Fibroblast of the aortic adventitia (primary cell): ENCODE measurements around the gene GPR155. TPM values are rescaled to one million over a fixed set of nuclear protein-coding genes. Genes with fewer than 3 reads are reported as not detected.

Experiments used
- DNase-seq: peaks from one replicate; pipeline ENCODE4 v3.0.0-alpha.2; 2010; ENCODE audit warnings: low read depth
- H3K4me3 ChIP-seq: 2 replicates; pipeline ENCODE4 v1.5.1; 2011; ENCODE audit warnings: low read depth, mild to moderate bottlenecking, control low read depth, low read length, moderate library complexity
- total RNA-seq: library from RNA; depleted of rRNA; stranded (reverse); fragments of >200 nt; gene quantifications from 2 replicates; pipeline ENCODE4 v1.2.3, GENCODE V29; 2012; ENCODE audit warnings: low replicate concordance
- TF ChIP-seq, protein P1 (sequence below): IDR thresholded peaks from 2 replicates; pipeline ENCODE4 v1.5.1; 2011; ENCODE audit warnings: mild to moderate bottlenecking, low read length, control low read depth, inconsistent platforms; ENCODE audit not compliant: insufficient read depth

The GPR155 gene
- total RNA-seq, 1 donor: 2.2 TPM

DNA sequence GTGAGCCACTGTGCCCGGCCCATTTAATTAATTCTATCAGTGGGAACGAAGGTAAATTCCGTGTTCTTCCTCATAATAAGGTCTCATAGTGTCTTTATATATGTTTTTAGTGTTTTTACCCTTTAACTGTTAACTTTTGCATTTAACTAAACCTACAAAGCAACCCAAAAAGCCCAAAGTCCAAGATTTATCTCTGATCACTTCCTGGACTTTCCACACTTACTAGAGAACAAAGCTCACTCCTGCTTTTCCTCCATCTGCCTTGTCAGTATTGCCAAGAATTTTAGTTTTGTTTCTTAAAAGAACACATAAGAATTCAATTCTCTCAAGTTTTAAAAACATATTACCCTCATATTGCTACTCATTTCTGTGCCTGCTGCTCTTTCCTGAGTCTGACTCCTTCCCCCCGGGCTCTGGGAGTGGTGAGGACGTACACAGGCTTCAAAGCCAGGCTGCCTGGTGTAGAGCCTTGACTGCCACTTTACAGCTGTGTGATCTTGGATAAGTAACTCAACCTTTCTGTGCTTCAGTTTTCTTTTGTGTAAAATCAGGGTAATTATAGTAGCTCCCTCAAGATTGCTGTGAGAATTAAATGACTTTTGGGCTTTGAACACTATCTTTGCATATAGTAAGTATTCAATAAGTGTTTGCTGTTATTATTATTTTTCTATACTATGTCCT is 24.9 kb upstream of the GPR155 start:
- no peak overlapping the region for H3K4me3 ChIP-seq
- DNase-seq: no peak
- TF ChIP-seq, protein P1, sequence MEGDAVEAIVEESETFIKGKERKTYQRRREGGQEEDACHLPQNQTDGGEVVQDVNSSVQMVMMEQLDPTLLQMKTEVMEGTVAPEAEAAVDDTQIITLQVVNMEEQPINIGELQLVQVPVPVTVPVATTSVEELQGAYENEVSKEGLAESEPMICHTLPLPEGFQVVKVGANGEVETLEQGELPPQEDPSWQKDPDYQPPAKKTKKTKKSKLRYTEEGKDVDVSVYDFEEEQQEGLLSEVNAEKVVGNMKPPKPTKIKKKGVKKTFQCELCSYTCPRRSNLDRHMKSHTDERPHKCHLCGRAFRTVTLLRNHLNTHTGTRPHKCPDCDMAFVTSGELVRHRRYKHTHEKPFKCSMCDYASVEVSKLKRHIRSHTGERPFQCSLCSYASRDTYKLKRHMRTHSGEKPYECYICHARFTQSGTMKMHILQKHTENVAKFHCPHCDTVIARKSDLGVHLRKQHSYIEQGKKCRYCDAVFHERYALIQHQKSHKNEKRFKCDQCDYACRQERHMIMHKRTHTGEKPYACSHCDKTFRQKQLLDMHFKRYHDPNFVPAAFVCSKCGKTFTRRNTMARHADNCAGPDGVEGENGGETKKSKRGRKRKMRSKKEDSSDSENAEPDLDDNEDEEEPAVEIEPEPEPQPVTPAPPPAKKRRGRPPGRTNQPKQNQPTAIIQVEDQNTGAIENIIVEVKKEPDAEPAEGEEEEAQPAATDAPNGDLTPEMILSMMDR: no peak

DNA sequence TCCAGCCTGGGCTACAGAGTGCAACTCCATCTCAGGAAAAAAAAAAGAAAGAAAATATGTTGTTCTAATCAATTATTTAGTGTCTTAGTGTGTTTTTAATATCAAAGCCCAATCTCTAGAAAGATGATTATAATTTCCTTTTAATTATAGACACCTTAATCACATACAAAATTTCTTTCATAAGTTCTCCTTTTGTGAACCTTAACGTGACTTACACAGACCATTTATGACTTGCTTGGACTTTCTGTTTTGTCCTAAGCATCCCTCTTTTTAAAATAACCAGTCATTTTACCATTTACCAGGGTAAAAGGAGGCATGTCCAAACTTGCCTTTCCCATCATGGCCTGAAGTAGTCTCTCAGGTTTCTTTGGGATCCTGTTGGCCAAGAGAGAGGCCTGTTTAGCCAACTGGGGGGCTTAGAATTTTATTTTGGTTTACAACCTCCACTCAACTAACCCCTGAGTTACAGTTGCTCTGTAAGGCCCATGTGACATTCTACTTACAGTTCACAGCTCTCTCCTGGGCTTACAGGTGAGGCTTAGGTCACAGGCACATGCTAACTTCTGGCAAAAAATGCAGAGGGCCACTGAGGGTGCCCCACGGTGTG is 23.9 kb upstream of the GPR155 start:
- H3K4me3 ChIP-seq: no peak overlapping the region
- TF ChIP-seq, protein P1: no peak
- no peak for DNase-seq

DNA sequence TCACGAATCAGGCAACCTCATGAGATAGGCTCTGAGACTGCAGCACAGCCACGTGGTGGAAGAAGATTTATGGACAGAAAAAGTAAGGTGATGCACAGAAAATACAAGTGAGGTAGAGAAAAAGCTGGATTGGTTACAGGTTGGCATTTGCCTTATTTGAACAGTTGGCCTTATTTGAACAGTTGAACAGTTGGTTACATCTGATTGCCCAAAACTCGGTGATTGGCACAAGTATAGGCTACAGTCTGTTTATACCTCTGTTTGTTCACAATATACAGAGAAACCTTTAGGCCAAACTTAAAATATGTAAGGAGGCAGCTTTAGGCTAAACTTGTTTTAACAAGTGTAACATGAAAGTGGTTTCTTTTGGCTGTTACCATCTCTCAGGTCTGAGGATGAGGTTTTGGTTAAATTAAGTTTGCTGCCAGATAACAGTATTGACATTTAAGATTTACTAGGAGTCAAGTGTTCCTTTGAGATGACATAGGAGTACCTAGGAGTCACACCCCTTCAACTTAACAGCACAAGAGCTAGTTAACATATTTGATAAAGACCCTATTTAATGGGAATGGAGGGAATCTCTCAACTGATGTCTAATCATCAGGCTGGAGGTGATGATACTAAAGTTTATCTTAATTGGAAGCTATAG is 16.5 kb upstream of the GPR155 start:
- TF ChIP-seq, protein P1: no peak
- no peak for DNase-seq
- no peak overlapping the region for H3K4me3 ChIP-seq

DNA sequence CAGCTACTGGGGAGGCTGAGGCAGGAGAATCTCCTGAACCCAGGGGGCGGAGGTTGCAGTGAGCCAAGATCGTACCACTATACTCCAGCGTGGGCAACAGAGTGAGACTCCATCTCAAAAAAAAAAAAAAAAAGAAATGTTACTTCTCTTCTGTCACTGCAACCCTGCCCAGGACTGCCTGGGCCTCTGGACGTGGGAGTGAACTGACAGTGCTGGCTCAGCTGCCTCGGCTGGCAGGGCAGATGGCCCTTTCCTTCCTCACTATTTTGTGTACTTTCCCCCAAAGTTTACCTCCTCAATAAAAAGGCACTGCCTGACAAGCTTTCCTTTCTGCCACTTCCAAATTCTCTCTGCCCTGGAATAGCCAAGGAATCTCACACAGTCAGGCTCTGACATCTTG is 12.5 kb upstream of the GPR155 start:
- DNase-seq: no peak
- no peak overlapping the region for H3K4me3 ChIP-seq
- TF ChIP-seq, protein P1: no peak

DNA sequence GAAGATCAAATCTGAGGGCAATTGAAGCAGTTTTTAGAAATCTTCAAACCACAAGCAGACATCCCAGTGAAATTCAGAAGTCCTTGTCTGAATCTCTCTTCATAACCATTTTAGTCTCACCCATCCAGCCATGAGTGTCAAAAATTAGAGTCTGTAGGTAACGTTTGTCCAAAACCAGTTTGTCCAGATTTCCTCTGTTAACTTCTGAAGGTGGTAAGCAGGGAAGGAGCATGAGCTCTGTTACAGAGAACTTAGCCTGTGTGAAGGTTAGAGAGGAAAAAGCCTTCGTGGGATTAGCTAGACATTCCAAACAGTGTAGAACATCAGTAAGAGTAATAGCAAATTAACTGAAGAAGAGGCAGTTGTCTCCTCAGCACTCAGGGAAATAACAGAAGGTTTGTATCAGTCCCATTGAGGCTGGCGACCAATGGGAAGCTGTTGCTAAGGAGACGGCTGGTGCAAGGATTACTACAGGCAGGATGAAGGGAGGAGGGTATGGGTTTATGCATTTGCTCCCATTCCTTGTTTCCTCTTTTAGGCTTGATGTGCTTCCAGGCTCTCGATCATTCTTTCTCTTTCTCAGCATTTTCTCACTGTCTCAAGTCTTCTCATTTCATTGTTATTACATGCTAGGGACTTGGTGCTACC is 8.7 kb upstream of the GPR155 start:
- TF ChIP-seq, protein P1: no peak
- no peak for DNase-seq
- no peak overlapping the region for H3K4me3 ChIP-seq

DNA sequence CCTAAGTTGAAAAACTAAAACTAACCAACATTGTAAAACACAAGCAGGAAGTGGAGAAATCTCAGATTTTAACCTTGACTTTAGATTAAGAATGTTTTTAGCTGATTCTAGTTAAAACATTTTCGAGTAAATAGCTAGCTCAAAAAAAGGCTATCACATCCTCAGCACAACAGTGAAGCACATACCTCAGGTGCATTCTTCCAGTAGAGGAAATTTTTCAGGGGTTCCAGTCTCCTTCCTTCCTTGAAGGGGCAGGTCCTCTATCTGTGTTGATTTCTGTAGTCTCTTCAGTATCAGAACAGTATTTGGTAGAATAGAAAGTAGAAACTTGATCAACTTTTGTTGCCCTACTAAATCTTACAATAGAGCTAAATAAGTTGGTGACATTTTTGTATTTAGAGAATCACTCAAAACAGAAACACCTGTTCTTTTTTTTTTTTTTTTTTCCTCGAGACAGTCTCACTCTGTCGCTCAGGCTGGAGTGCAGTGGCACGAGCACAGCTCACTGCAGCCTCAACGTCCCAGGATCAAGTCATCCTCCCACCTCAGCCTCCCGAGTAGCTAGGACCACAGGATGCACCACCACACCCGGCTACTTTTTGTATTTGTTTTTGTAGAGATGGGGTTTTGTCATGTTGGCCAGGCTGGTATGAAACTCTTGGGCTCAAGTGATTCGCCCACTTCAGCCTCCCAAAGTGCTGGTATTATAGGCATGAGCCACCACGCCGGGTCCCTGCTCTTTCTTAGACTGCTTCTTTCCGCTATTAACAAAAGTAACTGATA is 6.9 kb upstream of the GPR155 start:
- no peak for DNase-seq
- TF ChIP-seq, protein P1: no peak
- no peak overlapping the region for H3K4me3 ChIP-seq
